Measurements from ENCODE around the gene KRTAP4-2.
"Not testable (repeated sequence)": the region's sequence is repeated elsewhere in the genome, so short reads cannot be mapped to it uniquely, and the experiment has no call there.

Gene KRTAP4-2

DNA sequence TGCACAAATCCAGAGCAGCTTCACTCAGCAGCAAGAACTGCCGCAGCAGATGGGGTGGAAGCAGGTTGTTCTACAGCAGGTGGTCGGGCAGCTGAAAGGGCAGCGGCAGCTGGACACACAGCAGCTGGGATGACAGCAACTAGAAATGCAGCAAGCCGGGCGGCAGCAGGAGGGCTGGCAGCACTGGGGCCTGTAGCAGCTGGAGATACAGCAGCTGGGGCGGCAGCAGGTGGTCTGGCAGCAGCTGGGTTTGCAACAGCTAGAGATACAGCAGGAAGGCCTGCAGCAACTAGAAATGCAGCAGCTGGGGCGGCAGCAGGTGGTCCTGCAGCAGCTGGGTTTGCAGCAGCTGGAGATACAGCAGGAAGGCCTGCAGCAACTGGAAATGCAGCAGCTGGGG lies 10.5 kb downstream of the KRTAP4-2 start:
- intact Hi-C loops (cut with DNase I): no loop called here
- DNase-seq: no peak

DNA sequence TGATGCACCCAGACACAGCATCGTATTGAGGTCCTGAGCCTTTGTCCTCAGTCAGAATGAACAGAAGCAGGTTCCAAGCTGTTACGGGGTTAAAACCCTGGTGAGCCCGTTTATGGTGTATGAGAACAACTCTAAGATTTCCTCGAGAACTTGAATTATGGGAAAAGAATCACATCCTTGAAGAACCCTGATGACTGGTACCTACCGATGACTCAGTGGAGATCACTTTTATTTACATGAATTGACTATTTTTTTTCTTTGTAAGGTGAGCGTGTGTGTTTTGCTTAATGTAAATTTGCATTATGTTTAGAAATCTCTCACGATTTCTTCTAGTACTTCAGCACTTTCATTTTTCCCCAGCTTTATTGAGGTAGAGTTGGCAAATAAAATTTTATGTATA lies 14.2 kb downstream of the KRTAP4-2 start:
- intact Hi-C loops (cut with DNase I): no loop called here
- no peak for DNase-seq

DNA sequence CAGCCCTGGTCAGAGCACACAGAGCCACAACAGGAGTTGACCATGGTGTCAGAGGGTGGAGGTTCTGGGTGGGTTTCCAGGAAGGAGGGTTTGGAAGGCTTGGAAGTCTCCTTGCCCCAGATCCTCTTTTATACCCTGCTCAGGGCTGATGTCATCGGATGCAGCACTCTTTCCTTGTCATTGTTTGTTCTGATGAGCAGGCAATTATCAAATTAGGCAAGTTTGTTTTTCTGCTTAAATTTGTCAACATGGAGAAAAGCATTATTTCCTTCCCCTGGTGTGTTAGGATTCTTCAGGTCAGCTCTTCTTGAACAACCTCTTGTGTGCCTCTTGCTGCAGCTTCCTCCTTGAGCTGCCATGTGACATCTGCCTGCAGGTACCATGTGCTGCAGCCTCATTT lies 17.4 kb downstream of the KRTAP4-2 start, which contains the start of gene KRTAP4-4:
Gene KRTAP4-4 (minus strand): TSS at position 101 of the 400 bp plus-strand sequence. CDS start 57 bp downstream, at position 44.
- intact Hi-C loops (cut with DNase I): no loop called here
- DNase-seq: no peak

DNA sequence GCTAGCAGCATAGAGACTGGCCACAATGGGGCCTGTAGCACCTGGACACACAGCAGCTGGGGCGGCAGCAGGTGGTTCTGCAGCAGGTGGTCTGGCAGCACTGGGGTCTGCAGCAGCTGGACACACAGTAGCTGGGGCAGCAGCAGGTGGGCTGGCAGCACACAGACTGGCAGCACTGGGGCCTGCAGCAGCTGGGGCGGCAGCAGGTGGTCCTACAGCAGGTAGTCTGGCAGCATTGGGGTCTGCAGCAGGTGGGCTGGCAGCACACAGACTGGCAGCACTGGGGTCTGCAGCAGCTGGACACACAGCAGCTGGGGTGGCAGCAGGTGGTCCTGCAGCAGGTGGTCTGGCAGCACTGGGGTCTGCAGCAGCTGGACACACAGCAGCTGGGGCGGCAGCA lies 17.8 kb downstream of the KRTAP4-2 start:
- intact Hi-C loops (cut with DNase I): not testable (repeated sequence)
- DNase-seq: peak in 1 of 10 donors; percentile 66

DNA sequence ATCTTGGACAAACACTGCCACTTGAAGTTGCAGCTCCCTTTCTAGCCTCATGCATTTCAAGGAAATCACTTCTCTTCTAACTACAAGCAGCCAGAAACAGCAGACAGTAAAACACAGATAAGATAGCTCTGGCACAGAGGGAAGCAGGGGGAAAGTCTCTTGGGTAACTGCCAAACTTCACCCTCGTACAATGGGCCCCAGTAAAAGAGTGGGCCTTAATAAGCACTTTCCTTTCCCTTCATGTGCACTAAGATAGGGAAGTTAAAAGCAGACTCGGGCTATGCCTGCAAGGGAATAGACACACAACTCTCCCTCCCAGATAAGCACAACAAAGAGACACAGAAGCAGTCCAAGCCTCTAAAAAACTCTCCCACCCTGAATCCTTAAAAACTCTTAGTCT lies 24.2 kb downstream of the KRTAP4-2 start:
- no peak for DNase-seq
- intact Hi-C loops (cut with DNase I): no loop called here

DNA sequence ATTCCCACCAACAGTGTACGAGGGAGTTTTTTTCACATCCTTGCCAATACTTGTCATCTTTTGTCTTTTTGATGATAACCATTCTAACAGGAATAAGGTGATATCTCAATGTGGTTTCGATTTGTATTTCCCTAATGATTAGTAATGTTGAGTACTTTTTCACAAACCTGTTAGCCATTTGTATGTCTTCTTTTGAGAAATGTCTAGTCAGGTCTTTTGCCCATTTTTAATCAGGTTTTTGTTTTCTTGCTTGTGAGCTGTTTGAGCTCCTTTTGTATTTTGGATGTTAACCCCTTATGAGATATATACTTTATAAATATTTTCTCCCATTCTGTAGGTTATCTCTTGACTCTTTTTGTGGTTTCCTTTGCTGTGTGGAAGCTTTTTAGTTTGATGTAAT lies 26.5 kb downstream of the KRTAP4-2 start:
- intact Hi-C loops (cut with DNase I): no loop called here

DNA sequence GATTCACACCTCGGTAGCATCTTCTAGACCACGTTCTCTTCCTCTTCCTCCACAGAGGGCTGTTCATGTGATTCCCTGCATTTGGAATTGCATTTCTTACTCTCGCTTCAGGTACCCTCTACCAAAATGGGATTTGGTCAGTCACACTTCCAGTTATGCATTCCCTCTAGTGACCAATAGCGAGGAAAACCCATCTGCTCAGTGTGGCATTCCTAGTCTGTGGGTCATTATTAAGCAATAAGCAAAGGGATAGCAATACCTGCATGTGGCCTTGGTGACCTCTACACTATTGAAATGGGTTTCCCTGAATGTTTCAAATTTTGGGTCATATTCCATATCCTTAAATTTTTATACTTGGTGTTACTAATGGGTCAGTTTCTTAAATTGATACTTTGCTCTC lies 28.0 kb downstream of the KRTAP4-2 start:
- intact Hi-C loops (cut with DNase I): no loop called here
- no peak for DNase-seq

More for the DNA sequence above, 26.5 kb downstream of the KRTAP4-2 start:
- DNase-seq: no peak

DNA sequence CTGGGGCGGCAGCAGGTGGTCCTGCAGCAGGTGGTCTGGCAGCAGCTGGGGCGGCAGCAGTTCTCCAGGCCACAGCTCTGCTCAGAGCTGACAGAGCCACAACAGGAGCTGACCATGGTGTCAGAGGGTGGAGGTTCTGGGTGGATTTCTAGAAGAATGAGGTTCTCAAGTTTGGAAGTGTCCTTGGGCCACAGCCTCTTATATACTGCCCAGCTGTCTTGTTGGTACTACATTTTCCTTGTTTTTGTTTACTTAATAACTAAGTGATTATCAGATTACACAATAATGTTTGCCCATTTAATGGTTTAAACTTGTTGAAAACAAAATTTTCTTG lies 28.4 kb downstream of the KRTAP4-2 start, which contains the start of gene KRTAP4-5:
Gene KRTAP4-5 (minus strand): TSS at position 174 of the 334 bp plus-strand sequence. CDS start 58 bp downstream, at position 116.
- no peak for DNase-seq
- intact Hi-C loops (cut with DNase I): no loop called here

DNA sequence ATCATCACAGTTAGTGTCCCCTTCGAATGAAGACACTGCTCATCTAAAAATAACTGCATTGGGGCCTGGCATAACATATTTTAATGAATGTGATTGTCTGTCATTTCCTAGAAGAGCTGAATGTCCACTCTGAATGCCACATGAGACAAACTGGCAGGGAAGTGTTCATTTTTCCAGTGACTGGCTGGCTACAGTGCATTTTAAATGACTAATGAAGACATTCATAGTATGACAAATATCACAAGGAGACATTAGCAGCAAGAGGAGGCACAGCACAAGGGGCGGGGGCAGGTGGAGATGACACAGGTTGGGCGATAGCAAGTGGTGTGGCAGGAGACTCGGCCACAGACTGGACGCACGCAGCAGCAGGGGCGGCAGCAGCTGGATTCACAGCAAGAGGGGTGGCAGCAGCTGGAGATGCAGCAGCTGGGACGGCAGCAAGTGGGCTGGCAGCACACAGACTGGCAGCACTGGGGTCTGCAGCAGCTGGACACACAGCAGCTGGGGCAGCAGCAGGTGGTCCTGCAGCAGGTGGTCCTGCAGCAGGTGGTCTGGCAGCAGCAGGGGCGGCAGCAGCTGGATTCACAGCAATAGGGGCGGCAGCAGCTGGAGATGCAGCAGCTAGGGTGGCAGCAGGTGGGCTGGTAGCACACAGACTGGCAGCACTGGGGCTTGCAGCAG lies 28.9 kb downstream of the KRTAP4-2 start:
- intact Hi-C loops (cut with DNase I): not testable (repeated sequence)

DNA sequence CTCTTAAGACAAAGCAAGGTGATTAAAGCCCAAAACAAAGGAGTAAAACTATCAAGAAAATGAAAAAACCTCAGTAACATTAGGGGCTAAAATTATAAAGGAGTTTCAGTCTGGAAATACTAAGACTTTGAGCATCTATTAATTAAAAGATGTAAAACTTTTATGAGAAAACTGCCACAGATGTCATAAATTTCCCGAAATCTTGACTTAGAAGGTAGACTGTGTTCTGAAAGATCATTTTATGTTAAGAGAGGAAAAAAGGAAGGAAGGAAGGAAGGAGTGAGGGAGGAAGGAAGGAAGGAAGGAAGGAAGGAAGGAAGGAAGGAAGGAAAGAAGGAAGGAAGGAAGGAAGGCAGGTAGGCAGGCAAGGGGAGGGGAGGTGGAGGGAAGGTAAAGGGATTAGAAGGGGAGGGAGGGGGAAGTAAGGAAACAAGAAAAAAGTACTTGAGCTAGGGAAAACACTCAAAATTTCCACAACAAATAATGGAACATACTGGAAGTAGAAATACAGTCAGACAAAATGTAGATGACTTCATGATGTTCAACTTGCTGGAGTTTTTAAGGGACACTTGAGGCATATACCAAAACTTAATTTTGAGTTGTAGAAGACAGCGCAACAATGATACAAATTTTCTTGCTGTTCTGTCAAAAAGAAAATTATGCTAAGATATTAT lies 30.4 kb downstream of the KRTAP4-2 start:
- no peak for DNase-seq
- intact Hi-C loops (cut with DNase I): no loop called here

More for the DNA sequence above, 28.9 kb downstream of the KRTAP4-2 start:
- peak in 1 of 10 donors; percentile 68 for DNase-seq

DNA sequence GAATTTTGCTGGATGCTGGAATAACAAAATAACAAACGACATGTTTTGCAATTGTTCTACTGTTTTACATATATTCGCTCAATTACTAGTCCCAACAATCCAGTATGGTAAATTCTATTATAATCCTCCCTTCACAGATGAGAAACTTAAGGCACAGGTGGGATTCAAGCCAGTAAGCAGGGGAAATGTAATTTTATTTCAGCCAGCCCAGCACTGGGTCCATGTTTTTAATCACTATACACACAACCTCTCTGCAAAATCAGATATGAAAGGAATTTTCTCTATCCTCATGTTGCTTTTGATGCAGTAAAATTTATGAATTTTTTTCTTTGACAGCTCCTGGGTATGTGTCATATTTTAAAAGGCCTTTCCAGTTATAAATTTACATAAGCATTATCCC lies 32.8 kb downstream of the KRTAP4-2 start:
- DNase-seq: no peak
- intact Hi-C loops (cut with DNase I): no loop called here

DNA sequence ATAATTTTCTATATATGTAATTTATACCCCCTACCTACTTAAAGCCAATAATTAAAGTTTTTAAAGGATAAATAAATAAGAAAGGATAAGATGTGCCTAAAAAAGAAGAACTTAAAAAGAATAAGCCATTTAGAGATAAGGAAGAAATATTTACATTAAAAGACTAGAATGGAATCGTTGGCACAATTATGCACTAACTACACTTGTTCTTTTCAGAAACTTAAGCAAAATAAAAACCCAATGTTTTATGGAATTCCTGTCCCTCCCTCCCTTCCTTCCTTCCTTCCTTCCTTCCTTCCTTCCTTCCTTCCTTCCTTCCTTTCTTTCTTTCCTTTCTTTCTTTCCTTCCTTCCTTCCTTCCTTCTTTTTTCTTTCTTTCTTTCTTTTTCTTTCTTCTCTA lies 33.2 kb downstream of the KRTAP4-2 start:
- no peak for DNase-seq
- intact Hi-C loops (cut with DNase I): no loop called here

DNA sequence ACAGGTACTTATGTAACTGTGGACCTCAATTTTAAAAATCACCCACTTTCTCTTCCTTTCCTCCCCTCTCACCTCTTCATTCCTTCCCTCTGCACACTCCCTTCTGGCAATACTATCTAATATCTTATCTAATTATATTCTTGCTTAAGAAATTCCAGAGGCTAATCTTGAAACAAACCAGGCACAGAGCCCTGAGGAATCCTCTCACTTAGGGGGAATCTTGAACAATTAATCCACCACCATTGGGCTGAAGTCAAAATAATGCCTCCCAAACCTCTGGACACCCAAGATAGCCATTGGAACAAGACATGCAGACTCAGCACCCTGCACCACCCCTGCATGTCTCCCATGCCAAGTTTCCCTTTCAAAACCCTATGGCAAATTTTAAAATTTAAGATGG lies 36.7 kb downstream of the KRTAP4-2 start:
- intact Hi-C loops (cut with DNase I): no loop called here
- DNase-seq: no peak

DNA sequence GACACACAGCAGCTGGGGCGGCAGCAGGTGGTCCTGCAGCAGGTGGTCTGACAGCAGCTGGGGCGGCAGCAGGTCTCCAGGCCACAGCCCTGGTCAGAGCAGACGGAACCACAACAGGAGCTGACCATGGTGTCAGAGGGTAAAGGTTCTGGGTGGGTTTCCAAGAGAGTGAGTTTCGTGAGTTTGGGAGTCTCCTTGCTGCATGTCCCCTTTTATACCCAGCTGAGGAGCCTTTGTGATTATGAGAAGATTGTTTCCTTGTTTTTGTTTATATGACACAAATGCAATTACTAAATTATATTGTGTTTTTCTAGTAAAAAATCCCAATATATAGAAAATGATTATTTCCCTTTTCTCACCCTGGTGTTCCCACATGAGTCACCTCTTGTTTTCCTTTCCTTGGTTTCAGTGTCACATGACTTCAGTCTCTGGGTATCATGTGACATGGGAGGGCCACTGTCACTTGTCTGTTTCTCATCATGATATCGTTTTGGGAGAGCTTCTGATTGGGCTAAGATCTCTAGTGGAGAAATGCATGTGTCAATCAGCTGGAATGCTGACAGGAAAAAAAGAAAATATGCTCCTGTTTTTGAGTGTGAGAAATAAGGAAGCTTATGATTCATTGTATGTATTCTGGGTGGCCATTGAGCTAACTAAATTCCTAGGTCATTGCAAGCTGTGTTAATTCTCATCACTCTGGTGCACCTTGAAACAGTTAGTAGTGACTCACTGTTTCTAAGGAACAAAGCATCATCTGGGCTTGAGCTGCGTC lies 37.5 kb downstream of the KRTAP4-2 start, which contains the start of gene KRTAP4-6:
Gene KRTAP4-6 (minus strand): TSS at position 185 of the 772 bp plus-strand sequence. CDS start 57 bp downstream, at position 128.
- intact Hi-C loops (cut with DNase I): no loop called here

DNA sequence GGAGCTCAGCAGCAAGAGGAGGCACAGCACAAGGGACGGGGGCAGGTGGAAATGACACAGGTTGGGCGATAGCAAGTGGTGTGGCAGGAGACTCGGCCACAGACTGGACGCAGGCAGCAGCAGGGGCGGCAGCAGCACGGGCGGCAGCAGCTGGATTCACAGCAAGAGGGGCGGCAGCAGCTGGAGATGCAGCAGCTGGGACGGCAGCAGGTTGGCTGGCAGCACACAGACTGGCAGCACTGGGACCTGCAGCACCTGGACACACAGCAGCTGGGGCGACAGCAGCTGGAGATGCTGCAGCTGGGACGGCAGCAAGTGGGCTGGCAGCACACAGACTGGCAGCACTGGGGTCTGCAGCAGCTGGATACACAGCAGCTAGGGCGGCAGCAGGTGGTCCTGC lies 38.2 kb downstream of the KRTAP4-2 start:
- intact Hi-C loops (cut with DNase I): not testable (repeated sequence)
- DNase-seq: peak in 1 of 10 donors; percentile 55

More for the DNA sequence above, 37.5 kb downstream of the KRTAP4-2 start, which contains the start of gene KRTAP4-6:
- DNase-seq: no peak

DNA sequence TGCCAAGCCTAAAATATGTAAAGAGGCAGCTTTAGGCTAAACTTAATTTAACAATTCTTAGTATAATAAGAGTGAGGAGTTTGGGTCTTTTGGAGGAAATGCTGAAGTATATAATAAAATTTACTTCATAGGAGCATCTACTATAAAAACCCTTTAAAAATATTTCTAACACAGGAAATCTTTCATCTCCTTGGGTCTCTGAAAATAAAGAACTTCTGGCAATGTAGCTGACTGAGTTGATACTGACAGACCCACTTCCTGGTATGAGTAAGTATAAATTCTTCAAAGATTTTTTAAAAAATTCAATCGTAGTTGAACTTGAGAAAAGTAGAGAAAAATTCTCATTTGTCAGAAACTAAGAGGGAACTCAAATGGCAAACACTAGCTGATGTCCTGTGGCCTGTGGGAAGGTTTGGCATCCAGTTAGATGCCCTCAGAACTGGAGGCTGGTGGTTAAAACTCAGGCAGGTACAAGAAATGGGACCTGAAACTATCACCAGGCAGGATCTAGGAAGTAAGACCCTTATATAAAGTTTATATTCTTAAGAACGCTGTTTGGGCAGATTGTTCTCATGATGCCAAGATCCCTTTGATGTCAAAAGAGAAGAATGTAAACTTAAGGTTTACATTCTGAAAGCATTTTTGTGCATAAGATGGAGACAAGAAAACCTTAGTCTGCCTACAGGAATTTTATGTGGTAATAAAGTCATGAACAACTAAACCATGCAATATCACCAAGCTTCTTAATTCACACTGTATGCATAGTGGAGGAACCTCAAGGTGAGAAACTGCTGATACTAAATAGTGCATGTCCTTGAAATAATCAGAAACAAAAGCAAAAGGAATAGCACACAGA lies 43.9 kb downstream of the KRTAP4-2 start:
- intact Hi-C loops (cut with DNase I): no loop called here
- DNase-seq: no peak

DNA sequence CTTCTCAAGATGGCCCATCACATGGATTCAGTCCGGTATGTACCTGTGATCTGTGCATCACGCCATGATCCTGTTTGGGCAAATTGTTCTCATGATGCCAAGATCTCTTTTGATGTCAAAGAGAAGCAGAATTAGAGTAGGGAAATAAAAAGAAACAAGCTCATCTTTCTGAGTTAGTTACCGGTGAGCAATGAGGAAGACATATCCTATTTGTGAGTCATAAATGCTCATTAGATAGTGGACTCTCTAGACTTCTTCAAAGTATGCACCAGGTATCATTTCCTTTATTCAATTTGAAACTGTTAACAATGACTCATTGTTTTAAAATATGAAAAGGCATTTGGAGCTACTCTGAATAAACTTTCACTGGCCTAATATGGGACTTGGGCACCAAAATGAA lies 46.0 kb downstream of the KRTAP4-2 start:
- intact Hi-C loops (cut with DNase I): no loop called here
- no peak for DNase-seq

Data from posterior cingulate gyrus (tissue), 11 donors.